ENCODE data around the gene ACE.

- no peak for TF ChIP-seq CTCF (IDR thresholded peaks at IDR 0.05)
- TF ChIP-seq EP300 (IDR thresholded peaks at IDR 0.05), result no peak
Observed at GRCh38 chr17:63534078-63534570, 57.3 kb downstream of the ACE start.
